Parathyroid adenoma (tissue), 2 donors: ENCODE results near the gene SLC5A5.

Source experiments
- H2AFZ ChIP-seq: fragments of 300-600 bp; sonication (generic); one replicate; pipeline ENCODE4 v1.7.0; 2017; ENCODE audit warnings: antibody characterized with exemption, mild to moderate bottlenecking
- H3K27ac ChIP-seq: fragments of 300-600 bp; sonication (generic); one replicate; pipeline ENCODE4 v1.7.0; 2017
- H3K27me3 ChIP-seq: fragments of 300-600 bp; sonication (generic); one replicate; pipeline ENCODE4 v1.7.0; 2017; ENCODE audit warnings: low read length; ENCODE audit not compliant: control insufficient read depth, insufficient read depth
- H3K36me3 ChIP-seq: fragments of 300-600 bp; sonication (generic); one replicate; pipeline ENCODE4 v1.7.0; 2017; ENCODE audit warnings: low read length; ENCODE audit not compliant: control insufficient read depth, insufficient read depth
- H3K4me1 ChIP-seq: fragments of 300-600 bp; sonication (generic); one replicate; pipeline ENCODE4 v1.7.0; 2017; ENCODE audit warnings: control low read depth
- H3K4me2 ChIP-seq: fragments of 300-600 bp; sonication (generic); one replicate; pipeline ENCODE4 v1.7.0; 2017; ENCODE audit warnings: low read length
- H3K4me3 ChIP-seq: fragments of 300-600 bp; sonication (generic); one replicate; pipeline ENCODE4 v1.7.0; 2017; ENCODE audit warnings: low read depth, low read length
- H3K79me2 ChIP-seq: fragments of 300-600 bp; sonication (generic); one replicate; pipeline ENCODE4 v1.7.0; 2017; ENCODE audit warnings: control low read depth
- H3K9ac ChIP-seq: fragments of 300-600 bp; sonication (generic); one replicate; pipeline ENCODE4 v1.7.0; 2017; ENCODE audit warnings: mild to moderate bottlenecking
- H3K9me3 ChIP-seq: fragments of 300-600 bp; sonication (generic); one replicate; pipeline ENCODE4 v1.7.0; 2017; ENCODE audit warnings: low read length; ENCODE audit not compliant: control insufficient read depth
- TF ChIP-seq, protein P1 (sequence below): fragments of 300-600 bp; sonication (generic); IDR thresholded peaks from one replicate; pipeline ENCODE4 v1.7.0; 2017; ENCODE audit warnings: antibody characterized with exemption, mild to moderate bottlenecking
- donor health status: primary hyperparathyroidism.

The SLC5A5 gene

DNA sequence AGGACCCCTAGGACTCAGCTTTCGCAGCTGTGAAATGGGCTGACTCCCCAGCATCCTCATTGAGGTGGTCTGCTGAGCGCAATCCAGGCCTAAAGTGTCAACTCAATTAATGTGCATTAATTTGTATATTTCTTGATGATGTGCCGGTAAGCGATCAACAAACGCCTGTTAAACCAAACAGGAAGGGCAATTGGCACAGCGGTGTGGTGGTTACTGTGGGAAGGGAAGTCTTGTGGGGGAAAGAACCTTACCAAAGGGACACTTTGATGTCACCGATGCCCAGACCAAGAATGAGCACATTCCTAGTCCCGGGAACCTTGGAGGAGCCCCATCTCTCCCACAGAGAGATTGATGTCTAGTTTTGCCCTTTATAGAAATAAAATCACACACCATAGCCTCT is 25.6 kb upstream of the SLC5A5 start:
- Histone ChIP-seq H3K79me2 (no peaks in the 10 kb centered on the region), H3K9me3 (no peaks in the 10 kb centered on the region), H3K4me3 (no peak overlapping the region), H3K9ac (no peak overlapping the region), H3K27me3 (no peaks in the 10 kb centered on the region), H3K27ac (no peak overlapping the region), H3K36me3 (no peaks in the 10 kb centered on the region), H2AFZ (no peak overlapping the region), H3K4me2 (no peak overlapping the region), H3K4me1 (no peaks in the 10 kb centered on the region)
- TF ChIP-seq, protein P1, sequence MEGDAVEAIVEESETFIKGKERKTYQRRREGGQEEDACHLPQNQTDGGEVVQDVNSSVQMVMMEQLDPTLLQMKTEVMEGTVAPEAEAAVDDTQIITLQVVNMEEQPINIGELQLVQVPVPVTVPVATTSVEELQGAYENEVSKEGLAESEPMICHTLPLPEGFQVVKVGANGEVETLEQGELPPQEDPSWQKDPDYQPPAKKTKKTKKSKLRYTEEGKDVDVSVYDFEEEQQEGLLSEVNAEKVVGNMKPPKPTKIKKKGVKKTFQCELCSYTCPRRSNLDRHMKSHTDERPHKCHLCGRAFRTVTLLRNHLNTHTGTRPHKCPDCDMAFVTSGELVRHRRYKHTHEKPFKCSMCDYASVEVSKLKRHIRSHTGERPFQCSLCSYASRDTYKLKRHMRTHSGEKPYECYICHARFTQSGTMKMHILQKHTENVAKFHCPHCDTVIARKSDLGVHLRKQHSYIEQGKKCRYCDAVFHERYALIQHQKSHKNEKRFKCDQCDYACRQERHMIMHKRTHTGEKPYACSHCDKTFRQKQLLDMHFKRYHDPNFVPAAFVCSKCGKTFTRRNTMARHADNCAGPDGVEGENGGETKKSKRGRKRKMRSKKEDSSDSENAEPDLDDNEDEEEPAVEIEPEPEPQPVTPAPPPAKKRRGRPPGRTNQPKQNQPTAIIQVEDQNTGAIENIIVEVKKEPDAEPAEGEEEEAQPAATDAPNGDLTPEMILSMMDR: no peak

GRCh38 chr19:17847538-17848366 is 24.0 kb upstream of the SLC5A5 start, which contains the start of gene JAK3:
JAK3 (minus strand) TSS chr19:17847982; CDS start chr19:17844417, 3,565 bp downstream.
- TF ChIP-seq, protein P1: no peak
- H3K27ac ChIP-seq: peak within 1 kb of the TSS; percentile 48
- no peak within 1 kb of the TSS for H3K4me2 ChIP-seq
- H3K4me1 ChIP-seq: no peaks in the 10 kb centered on the region
- no peak within 1 kb of the TSS for H3K9ac ChIP-seq
- H3K79me2 ChIP-seq: no peaks in the 10 kb centered on the region
- peak within 1 kb of the TSS; percentile 65 for H2AFZ ChIP-seq
- H3K27me3 ChIP-seq: no peaks in the 10 kb centered on the region
- H3K4me3 ChIP-seq: peak within 1 kb of the TSS; percentile 31
- no peaks in the 10 kb centered on the region for H3K9me3 ChIP-seq
- H3K36me3 ChIP-seq: no peaks in the 10 kb centered on the region

GRCh38 chr19:17848595-17849292 is 23.0 kb upstream of the SLC5A5 start:
- Histone ChIP-seq H2AFZ (no peak overlapping the region), H3K36me3 (no peaks in the 10 kb centered on the region), H3K27me3 (no peaks in the 10 kb centered on the region), H3K9me3 (no peaks in the 10 kb centered on the region), H3K9ac (no peak overlapping the region), H3K79me2 (no peaks in the 10 kb centered on the region), H3K4me3 (no peak overlapping the region), H3K27ac (no peak overlapping the region), H3K4me1 (no peaks in the 10 kb centered on the region), H3K4me2 (no peak overlapping the region)
- TF ChIP-seq, protein P1: no peak

- H3K79me2 ChIP-seq: no peaks in the 10 kb centered on the region
- H3K9me3 ChIP-seq: no peaks in the 10 kb centered on the region
- no peak overlapping the region for H3K4me3 ChIP-seq
- no peaks in the 10 kb centered on the region for H3K4me1 ChIP-seq
- TF ChIP-seq, protein P1: no peak
- no peaks in the 10 kb centered on the region for H3K27me3 ChIP-seq
- no peak overlapping the region for H3K9ac ChIP-seq
- no peak overlapping the region for H3K4me2 ChIP-seq
- no peak overlapping the region for H3K27ac ChIP-seq
- H2AFZ ChIP-seq: no peak overlapping the region
- no peaks in the 10 kb centered on the region for H3K36me3 ChIP-seq
Observed at GRCh38 chr19:17854061-17854460, 17.7 kb upstream of the SLC5A5 start.
